ENCODE results near the gene ATP2B3. TPM values are rescaled to one million over a fixed set of nuclear protein-coding genes. Genes with fewer than 3 reads are reported as not detected.

ATP2B3 gene
- total and polyA plus RNA-seq, 7 donors, result 0.01 to 0.04 (median 0.01) TPM; not detected in 4

DNA sequence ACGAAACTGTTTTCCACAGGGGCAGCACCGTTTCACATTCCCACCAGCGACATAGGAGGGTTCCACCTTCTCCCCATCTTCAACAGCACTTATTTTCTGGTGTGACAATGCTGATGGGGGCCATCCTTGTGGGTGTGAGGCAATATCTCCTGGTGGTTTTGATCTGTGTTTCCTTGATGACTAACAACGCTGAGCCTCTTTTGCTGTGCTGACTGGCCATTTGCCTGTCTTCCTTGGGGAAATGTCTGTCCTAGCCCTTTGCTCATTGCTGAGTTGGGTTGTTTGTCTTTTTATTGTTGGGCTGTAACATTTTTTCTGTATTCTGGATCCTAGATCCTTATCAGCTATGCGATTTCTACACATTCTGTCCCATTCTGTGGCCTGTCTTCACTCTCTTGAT lies 33.7 kb downstream of the ATP2B3 start:
- no peak for TF ChIP-seq CTCF (IDR thresholded peaks at IDR 0.05)
- ATAC-seq, result no peak
- 83 to 88% (median 88%) methylated on average over 5 of the region's 5 CpGs for WGBS, 3 donors
- no peaks in the 10 kb centered on the region for H3K9me3 ChIP-seq
- no peaks in the 10 kb centered on the region for H3K4me1 ChIP-seq
- no peaks in the 10 kb centered on the region for H3K36me3 ChIP-seq (ENCODE audit: insufficient read depth in 1 of 2, low read depth in 1 of 2)
- H3K27ac ChIP-seq, result no peak overlapping the region
- no peak overlapping the region for H3K4me3 ChIP-seq
- peaks cover 0 to 8% (median 0%) of the 10 kb centered on the region in 3 donors for H3K27me3 ChIP-seq (ENCODE audit: insufficient read depth in 3 of 3, low read length in 2 of 3)
- intact Hi-C loops (cut with DNase I), result loop anchor here (5.0 to 10.0 kb wide), 2 partner anchors 64 to 116 kb away; no protein-coding TSS in a partner anchor
- DNase-seq, result no peak

GRCh38 chrX:153554519-153555167 lies 37.2 kb downstream of the ATP2B3 start:
- no peak overlapping the region for H3K4me3 ChIP-seq
- no peaks in the 10 kb centered on the region for H3K36me3 ChIP-seq (ENCODE audit: insufficient read depth in 1 of 2, low read depth in 1 of 2)
- no peak overlapping the region for H3K27ac ChIP-seq
- TF ChIP-seq CTCF (IDR thresholded peaks at IDR 0.05), result peak; percentile 58
- intact Hi-C loops (cut with DNase I), result loop anchor here (5.0 to 10.0 kb wide), 2 partner anchors 60 to 113 kb away; no protein-coding TSS in a partner anchor
- ATAC-seq (peak; percentile 69 to 89 (median 78)), DNase-seq (peak; percentile 67 to 82)
- H3K27me3 ChIP-seq (ENCODE audit: insufficient read depth in 3 of 3, low read length in 2 of 3), result peaks cover 0 to 4% (median under 1%) of the 10 kb centered on the region in 3 donors
- H3K9me3 ChIP-seq, result no peaks in the 10 kb centered on the region
- no peaks in the 10 kb centered on the region for H3K4me1 ChIP-seq
- 29 to 42% (median 33%) methylated on average over 14 to 17 of the region's 17 CpGs for WGBS, 3 donors

GRCh38 chrX:153556767-153557166 lies 39.3 kb downstream of the ATP2B3 start:
- no peak overlapping the region for H3K4me3 ChIP-seq
- no peak for TF ChIP-seq CTCF (IDR thresholded peaks at IDR 0.05)
- intact Hi-C loops (cut with DNase I), result loop anchor here in 1 of 2 donors (5.0 to 10.0 kb wide), 2 partner anchors 58 to 111 kb away; no protein-coding TSS in a partner anchor

DNA sequence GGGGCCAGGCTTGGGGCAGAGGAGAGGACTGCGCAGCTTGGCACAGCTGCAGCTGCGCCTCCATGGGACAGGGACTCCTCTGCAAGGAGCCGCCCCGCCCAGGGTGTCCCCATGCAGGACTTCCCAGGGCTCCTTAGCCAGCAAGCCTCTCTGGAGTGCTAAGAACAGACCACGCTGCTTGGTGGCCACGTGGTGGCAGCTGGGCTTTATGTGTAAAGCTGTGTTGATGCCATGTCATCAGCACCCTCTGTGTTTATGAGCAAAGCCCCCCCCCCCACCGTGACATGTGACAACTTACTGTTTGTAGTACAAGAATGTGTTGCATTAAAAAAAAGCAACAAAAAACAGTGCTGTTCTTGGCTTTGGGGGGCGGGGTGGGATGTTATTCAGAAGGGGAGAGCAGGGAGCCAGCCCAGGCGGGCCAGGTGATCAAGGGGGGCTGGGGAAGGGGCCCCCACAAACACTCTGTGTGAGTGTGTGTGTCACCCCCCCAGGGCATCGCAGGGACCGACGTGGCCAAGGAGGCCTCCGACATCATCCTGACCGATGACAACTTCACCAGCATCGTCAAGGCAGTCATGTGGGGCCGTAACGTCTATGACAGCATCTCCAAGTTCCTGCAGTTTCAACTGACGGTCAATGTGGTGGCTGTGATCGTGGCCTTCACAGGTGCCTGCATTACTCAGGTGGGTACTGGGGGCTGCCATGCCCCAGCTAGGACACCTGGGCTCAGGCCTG lies 40.3 kb downstream of the ATP2B3 start:
- ATAC-seq (no peak), DNase-seq (no peak)
- intact Hi-C loops (cut with DNase I), result loop anchor here in 1 of 2 donors (5.0 to 10.0 kb wide), 2 partner anchors 57 to 110 kb away; no protein-coding TSS in a partner anchor

More at GRCh38 chrX:153556767-153557166, 39.3 kb downstream of the ATP2B3 start:
- no peak for DNase-seq
- ATAC-seq, result no peak
- H3K27me3 ChIP-seq (ENCODE audit: insufficient read depth in 3 of 3, low read length in 2 of 3), result peaks cover 0 to 12% (median 1%) of the 10 kb centered on the region in 3 donors
- H3K27ac ChIP-seq, result no peak overlapping the region
- H3K36me3 ChIP-seq (ENCODE audit: insufficient read depth in 1 of 2, low read depth in 1 of 2), result no peaks in the 10 kb centered on the region
- no peaks in the 10 kb centered on the region for H3K9me3 ChIP-seq
- WGBS, 3 donors, result 73 to 85% (median 75%) methylated on average over 6 to 12 of the region's 12 CpGs
- no peaks in the 10 kb centered on the region for H3K4me1 ChIP-seq

More for the DNA sequence above, 40.3 kb downstream of the ATP2B3 start:
- Histone ChIP-seq H3K9me3 (no peaks in the 10 kb centered on the region), H3K4me1 (no peaks in the 10 kb centered on the region), H3K27ac (no peak overlapping the region), H3K36me3 (ENCODE audit: insufficient read depth in 1 of 2, low read depth in 1 of 2) (no peaks in the 10 kb centered on the region), H3K4me3 (no peak overlapping the region), H3K27me3 (ENCODE audit: insufficient read depth in 3 of 3, low read length in 2 of 3) (peaks cover 0 to 13% (median 1%) of the 10 kb centered on the region in 3 donors)
- WGBS, 3 donors, result 81 to 87% (median 84%) methylated on average over 13 to 19 of the region's 19 CpGs
- no peak for TF ChIP-seq CTCF (IDR thresholded peaks at IDR 0.05)
